HTR-8/SVneo (cell line): Measurements from ENCODE around the gene MOV10.

Experiments used
- DNase-seq: peaks from one replicate; pipeline ENCODE4 v3.0.0; 2011; ENCODE audit warnings: low spot score, mixed read lengths; ENCODE audit not compliant: insufficient read length
- FAIRE-seq: peaks from 2 replicates; lab custom pipeline; 2011; peaks lifted over from hg19 to GRCh38; lab: Jason Lieb, UNC

The MOV10 gene

GRCh38 chr1:112696578-112697314 is 22.3 kb downstream of the MOV10 start:
- no peak for DNase-seq
- FAIRE-seq = no peak

GRCh38 chr1:112697781-112698201 is 23.3 kb downstream of the MOV10 start:
- DNase-seq (no peak), FAIRE-seq (no peak)

- no peak for FAIRE-seq
- DNase-seq = no peak
These were observed 24.2 kb downstream of the MOV10 start for GRCh38 chr1:112698366-112699310.

GRCh38 chr1:112699425-112700144 is 25.1 kb downstream of the MOV10 start:
- DNase-seq (no peak), FAIRE-seq (no peak)

GRCh38 chr1:112700290-112701226 is 26.1 kb downstream of the MOV10 start:
- no peak for FAIRE-seq
- peak; percentile 68 for DNase-seq

GRCh38 chr1:112701227-112702066 is 27.0 kb downstream of the MOV10 start:
- FAIRE-seq = no peak
- no peak for DNase-seq

GRCh38 chr1:112702067-112702395 is 27.6 kb downstream of the MOV10 start:
- FAIRE-seq = no peak
- DNase-seq = no peak

- no peak for DNase-seq
- no peak for FAIRE-seq
These were observed 28.2 kb downstream of the MOV10 start for GRCh38 chr1:112702420-112703261.

- DNase-seq (no peak), FAIRE-seq (no peak)
These were observed 29.2 kb downstream of the MOV10 start for GRCh38 chr1:112703706-112704105.

- no peak for FAIRE-seq
- no peak for DNase-seq
These were observed 30.0 kb downstream of the MOV10 start for GRCh38 chr1:112704391-112704933.

- DNase-seq = peak; percentile 85
- FAIRE-seq = no peak
These were observed 30.6 kb downstream of the MOV10 start for GRCh38 chr1:112704934-112705627.

- FAIRE-seq (no peak), DNase-seq (peak; percentile 41)
These were observed 32.2 kb downstream of the MOV10 start, which contains the start of gene RHOC for GRCh38 chr1:112706505-112707220. RHOC (minus strand) TSS chr1:112707127; CDS start chr1:112703799, 3,328 bp downstream.

- DNase-seq (peak; percentile 75), FAIRE-seq (no peak)
These were observed 33.0 kb downstream of the MOV10 start for GRCh38 chr1:112707221-112708001.

- FAIRE-seq (no peak), DNase-seq (no peak)
These were observed 33.6 kb downstream of the MOV10 start for GRCh38 chr1:112708002-112708448.

GRCh38 chr1:112708489-112708888 is 34.0 kb downstream of the MOV10 start:
- no peak for FAIRE-seq
- no peak for DNase-seq
